ENCODE measurements around the gene FOXB2.

Gene FOXB2

GRCh38 chr9:77013206-77013931 lies 6.1 kb upstream of the FOXB2 start:
- no peak for TF ChIP-seq CTCF (IDR thresholded peaks at IDR 0.05)
- Histone ChIP-seq H3K4me3 (ENCODE audit: low read depth in 1 of 2, low read length in 1 of 2) (no peak overlapping the region), H3K9me3 (no peaks in the 10 kb centered on the region), H3K36me3 (no peaks in the 10 kb centered on the region), H3K4me1 (ENCODE audit: control insufficient read depth in 1 of 2, insufficient read depth in 1 of 2, low read depth in 1 of 2, low read length in 1 of 2) (peaks cover 3 to 17% of the 10 kb centered on the region in 2 experiments), H3K27me3 (peaks cover 100% of the 10 kb centered on the region), H3K27ac (no peak overlapping the region)

GRCh38 chr9:77013932-77014596 lies 5.4 kb upstream of the FOXB2 start:
- Histone ChIP-seq H3K27me3 (peaks cover 100% of the 10 kb centered on the region), H3K4me3 (ENCODE audit: low read depth in 1 of 2, low read length in 1 of 2) (no peak overlapping the region), H3K4me1 (ENCODE audit: control insufficient read depth in 1 of 2, insufficient read depth in 1 of 2, low read depth in 1 of 2, low read length in 1 of 2) (peaks cover 3 to 17% of the 10 kb centered on the region in 2 experiments), H3K9me3 (no peaks in the 10 kb centered on the region), H3K27ac (no peak overlapping the region), H3K36me3 (no peaks in the 10 kb centered on the region)
- TF ChIP-seq CTCF (IDR thresholded peaks at IDR 0.05), result no peak

DNA sequence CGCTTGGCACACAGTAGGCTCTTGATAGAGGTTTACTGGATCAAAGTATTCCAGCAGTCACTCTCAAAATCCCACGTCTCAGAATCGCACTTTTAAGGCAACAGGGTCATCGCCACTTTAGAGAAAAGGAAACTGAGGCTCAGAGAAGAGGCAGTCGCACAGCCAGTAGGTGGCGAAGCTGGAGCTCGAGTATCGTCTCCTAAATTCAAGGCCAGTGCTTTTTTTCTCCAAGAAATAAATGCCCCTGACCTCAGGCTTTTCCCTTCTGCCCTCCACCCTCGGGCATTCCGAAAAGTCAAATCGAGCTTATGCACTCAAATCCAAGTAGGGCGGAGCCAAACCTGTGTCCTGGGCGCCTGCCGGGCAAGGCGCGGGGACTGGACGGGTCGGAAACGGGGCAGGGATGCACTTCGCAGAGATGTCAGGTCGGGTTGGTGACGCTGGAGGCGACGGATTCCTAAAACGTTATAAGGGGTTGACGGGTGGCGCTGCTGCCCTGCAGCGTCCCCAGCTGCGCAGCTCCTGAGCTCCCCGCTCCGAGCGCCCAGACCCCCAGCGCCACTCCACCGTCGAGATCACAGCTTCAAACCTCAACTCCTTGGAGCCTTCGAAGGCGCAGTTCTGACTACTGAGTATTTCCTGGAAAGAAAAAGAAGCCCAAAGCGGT lies 4.7 kb upstream of the FOXB2 start:
- Histone ChIP-seq H3K9me3 (no peaks in the 10 kb centered on the region), H3K36me3 (no peaks in the 10 kb centered on the region), H3K27ac (no peak overlapping the region), H3K27me3 (peaks cover 100% of the 10 kb centered on the region), H3K4me1 (ENCODE audit: control insufficient read depth in 1 of 2, insufficient read depth in 1 of 2, low read depth in 1 of 2, low read length in 1 of 2) (peaks cover 6 to 17% of the 10 kb centered on the region in 2 experiments), H3K4me3 (ENCODE audit: low read depth in 1 of 2, low read length in 1 of 2) (no peak overlapping the region)
- TF ChIP-seq CTCF (IDR thresholded peaks at IDR 0.05), result no peak

DNA sequence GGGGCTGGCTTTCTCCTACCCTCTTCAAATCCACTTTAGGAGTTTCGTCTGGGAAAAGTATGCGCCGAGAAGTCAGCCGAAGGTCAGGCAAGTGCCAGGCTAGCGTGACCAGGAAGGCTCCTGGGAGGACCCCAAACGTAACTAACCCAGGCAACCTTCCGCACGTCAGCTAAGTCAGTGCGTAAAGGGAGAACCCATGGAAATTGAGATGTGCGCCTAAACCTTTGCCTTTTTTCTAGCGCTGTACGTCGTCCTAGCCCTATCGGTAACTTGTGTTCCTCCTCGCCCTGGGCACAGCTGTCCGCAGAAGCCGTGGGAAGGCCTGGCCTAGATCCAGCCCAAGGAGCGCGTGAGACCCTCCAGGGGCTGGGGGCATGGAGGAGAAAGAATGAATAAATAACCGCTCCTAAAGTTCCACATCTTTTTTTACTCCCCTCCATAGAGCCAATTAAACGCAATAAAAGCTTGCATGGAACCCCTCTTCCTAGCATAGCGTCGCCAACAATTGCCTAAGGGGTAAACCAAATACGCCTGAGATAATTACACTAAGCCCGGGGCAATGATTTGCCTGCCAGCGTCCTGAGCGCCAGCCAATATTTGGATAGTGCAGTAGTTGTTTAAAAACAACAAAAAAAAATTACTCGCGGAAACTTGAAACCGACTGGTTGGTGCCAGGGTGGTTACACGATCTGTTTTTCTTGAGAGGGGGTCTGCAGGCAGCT lies 4.0 kb upstream of the FOXB2 start:
- TF ChIP-seq CTCF (IDR thresholded peaks at IDR 0.05), result no peak

DNA sequence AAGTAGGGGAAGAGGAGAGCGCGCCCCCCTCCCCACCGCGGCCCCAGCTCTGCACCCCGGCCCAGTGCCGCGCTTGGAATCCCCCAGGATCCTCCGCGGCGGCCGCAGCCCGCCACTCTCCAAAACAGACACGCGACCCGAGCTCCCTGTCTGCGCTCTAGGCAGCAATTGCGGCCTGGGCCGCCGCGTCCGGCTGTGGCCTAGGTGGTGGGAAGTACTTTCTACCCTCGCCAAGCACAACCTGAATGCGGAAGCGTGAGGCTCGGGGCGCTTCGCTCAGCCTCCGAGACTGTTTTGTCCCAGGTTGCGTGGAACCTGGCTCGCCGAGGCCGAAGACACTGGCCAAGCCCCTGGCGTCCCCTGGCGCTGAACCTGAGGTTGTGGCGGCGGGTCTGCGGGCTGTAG lies 3.3 kb upstream of the FOXB2 start:
- H3K4me1 ChIP-seq (ENCODE audit: control insufficient read depth in 1 of 2, insufficient read depth in 1 of 2, low read depth in 1 of 2, low read length in 1 of 2), result peaks cover 12 to 25% of the 10 kb centered on the region in 2 experiments
- no peaks in the 10 kb centered on the region for H3K9me3 ChIP-seq
- no peak overlapping the region for H3K27ac ChIP-seq
- H3K4me3 ChIP-seq (ENCODE audit: low read depth in 1 of 2, low read length in 1 of 2), result no peak overlapping the region
- no peak for TF ChIP-seq CTCF (IDR thresholded peaks at IDR 0.05)
- H3K36me3 ChIP-seq, result no peaks in the 10 kb centered on the region
- H3K27me3 ChIP-seq, result peaks cover 100% of the 10 kb centered on the region

More for the DNA sequence above, 4.0 kb upstream of the FOXB2 start:
- no peak overlapping the region for H3K27ac ChIP-seq
- no peaks in the 10 kb centered on the region for H3K36me3 ChIP-seq
- peaks cover 8 to 19% of the 10 kb centered on the region in 2 experiments for H3K4me1 ChIP-seq (ENCODE audit: control insufficient read depth in 1 of 2, insufficient read depth in 1 of 2, low read depth in 1 of 2, low read length in 1 of 2)
- peaks cover 100% of the 10 kb centered on the region for H3K27me3 ChIP-seq
- no peak overlapping the region for H3K4me3 ChIP-seq (ENCODE audit: low read depth in 1 of 2, low read length in 1 of 2)
- H3K9me3 ChIP-seq, result no peaks in the 10 kb centered on the region

Data from neutrophil (primary cell).